Panc1 (cell line): ENCODE measurements around the gene RYR3. TPM values are rescaled to one million over a fixed set of nuclear protein-coding genes. Genes with fewer than 3 reads are reported as not detected.

ENCODE experiments used
- ATAC-seq: fragments of 200-7000 bp; cut with Tn5 transposase; 2 replicates; pipeline ENCODE4 v1.9.1; 2020; ENCODE audit warnings: mild to moderate bottlenecking, moderate library complexity
- BruUV-seq: library from RNA; stranded (reverse); fragments of 400-500 nt; replicated peaks from 2 replicates; lab custom pipeline; 2021; lab: Mats Ljungman, UMichigan
- CTCF ChIA-PET: fragments of 300-600 bp; sonication (Branson Sonifier 250); formaldehyde crosslinking; loops from one replicate; lab custom pipeline; 2022; ENCODE audit warnings: antibody characterized with exemption; lab: Charles Lee
- POLR2A ChIA-PET: fragments of 300-600 bp; sonication (Branson Sonifier 250); formaldehyde crosslinking; loops from one replicate; lab custom pipeline; 2022; ENCODE audit warnings: antibody characterized with exemption; lab: Charles Lee
- DNase-seq: peaks from one replicate; pipeline ENCODE4 v3.0.0-alpha.2; 2010; ENCODE audit warnings: low read depth, low spot score
- H3K27ac ChIP-seq: 2 replicates; pipeline ENCODE4 v1.5.1; 2011; ENCODE audit warnings: mild to moderate bottlenecking, low read length, inconsistent platforms
- H3K27me3 ChIP-seq: fragments of 200-500 bp; sonication (Bioruptor generic); 2 replicates; pipeline ENCODE4 v1.6.0; 2014; ENCODE audit warnings: low read length, inconsistent platforms; ENCODE audit not compliant: control insufficient read depth, insufficient read depth
- H3K36me3 ChIP-seq: fragments of 200-500 bp; sonication (Bioruptor generic); 2 replicates; pipeline ENCODE4 v1.5.1; 2014; ENCODE audit warnings: inconsistent platforms, mild to moderate bottlenecking, low read length, moderate library complexity; ENCODE audit not compliant: control insufficient read depth, insufficient read depth
- H3K4me1 ChIP-seq: 2 replicates; pipeline ENCODE4 v1.5.1; 2011; ENCODE audit warnings: inconsistent platforms, mild to moderate bottlenecking, low read length, moderate library complexity; ENCODE audit not compliant: control insufficient read depth, insufficient read depth
- H3K4me3 ChIP-seq, 2 experiments: 2 replicates each; pipeline ENCODE4 v1.5.1; 2011 to 2012; ENCODE audit warnings: low read depth in 2 of 2, low read length in 2 of 2, mild to moderate bottlenecking in 2 of 2, inconsistent platforms in 1 of 2, moderate library complexity in 1 of 2
- H3K9me3 ChIP-seq: fragments of 200-500 bp; sonication (Bioruptor generic); 2 replicates; pipeline ENCODE4 v1.5.1; 2014; ENCODE audit warnings: low read depth, mild to moderate bottlenecking, inconsistent platforms, low read length, moderate library complexity; ENCODE audit not compliant: control insufficient read depth, insufficient read depth
- CTCF ChIP-seq: fragments of 450-650 bp; IDR thresholded peaks from 2 replicates; pipeline ENCODE4 v1.5.1; 2017; ENCODE audit warnings: mild to moderate bottlenecking
- POLR2AphosphoS5 ChIP-seq: IDR thresholded peaks from 2 replicates; pipeline ENCODE4 v1.6.1; 2012; ENCODE audit warnings: mild to moderate bottlenecking, low read depth, low read length, moderate library complexity
- REST ChIP-seq, 2 experiments: IDR thresholded peaks; 2 replicates each; pipeline ENCODE4 v1.6.1; 2011 to 2012; ENCODE audit warnings: low read depth in 2 of 2, control low read depth in 1 of 2, low read length in 1 of 2, mild to moderate bottlenecking in 1 of 2, moderate library complexity in 1 of 2; ENCODE audit not compliant: insufficient read depth in 1 of 2
- SIN3A ChIP-seq: IDR thresholded peaks from 2 replicates; pipeline ENCODE4 v1.6.1; 2012; ENCODE audit warnings: low read depth, mild to moderate bottlenecking, low read length, moderate library complexity, borderline replicate concordance; ENCODE audit not compliant: insufficient read depth
- TCF7L2 ChIP-seq: IDR thresholded peaks from 2 replicates; pipeline ENCODE4 v1.6.1; 2011; ENCODE audit warnings: mild to moderate bottlenecking, low read depth, low read length, inconsistent platforms
- in situ Hi-C: cut with HindIII; loops from 2 replicates; pipeline ENCODE4 v1.10.0; 2016; ENCODE audit warnings: low sequenced_read_pairs, low pct_unique_long_range_greater_than_20kb
- intact Hi-C: fragments of 100-400 bp; cut with micrococcal nuclease; formaldehyde crosslinking; loops from one replicate; pipeline ENCODE4 v1.10.0; 2022; ENCODE audit not compliant: unreplicated experiment
- total RNA-seq: library from RNA; stranded (reverse); gene quantifications from one replicate; pipeline ENCODE4 v1.2.1, GENCODE V29; 2021; ENCODE audit not compliant: unreplicated experiment

The RYR3 gene
- total RNA-seq, 1 experiment from 2014 or later: not detected

- H3K27ac ChIP-seq: no peak overlapping the region
- ChIA-PET POLR2A (no interaction called here), CTCF (no interaction called here)
- ATAC-seq: no peak
- no peaks in the 10 kb centered on the region for H3K4me1 ChIP-seq
- no peak for TF ChIP-seq SIN3A
- no peak for TF ChIP-seq REST (IDR thresholded peaks at IDR 0.05; ENCODE audit: insufficient read depth in 1 of 2, low read depth in 2 of 2, low read length in 1 of 2)
- TF ChIP-seq POLR2AphosphoS5: no peak
- TF ChIP-seq TCF7L2: no peak
- TF ChIP-seq CTCF: no peak
- no TSS peak for BruUV-seq
- in situ Hi-C loops: no loop called here
- H3K27me3 ChIP-seq: peaks cover 7% of the 10 kb centered on the region; the same call in 1 of the 2 replicates
- intact Hi-C loops: no loop called here
- no peaks in the 10 kb centered on the region for H3K36me3 ChIP-seq
- no peak for DNase-seq
- no peaks in the 10 kb centered on the region for H3K9me3 ChIP-seq
- H3K4me3 ChIP-seq: no peak overlapping the region
These were observed 458.0 kb downstream of the RYR3 start for GRCh38 chr15:33768670-33769190.

- Histone ChIP-seq H3K27me3 (peaks cover 11% of the 10 kb centered on the region; the same call in 1 of the 2 replicates), H3K9me3 (no peaks in the 10 kb centered on the region), H3K36me3 (no peaks in the 10 kb centered on the region), H3K4me1 (no peaks in the 10 kb centered on the region), H3K4me3 (no peak overlapping the region), H3K27ac (no peak overlapping the region)
- POLR2A ChIA-PET: no interaction called here
- BruUV-seq: no TSS peak
- ATAC-seq (no peak), DNase-seq (no peak)
- CTCF ChIA-PET: no interaction called here
- TF ChIP-seq SIN3A (no peak), TCF7L2 (no peak), POLR2AphosphoS5 (no peak), CTCF (no peak), REST (IDR thresholded peaks at IDR 0.05; ENCODE audit: insufficient read depth in 1 of 2, low read depth in 2 of 2, low read length in 1 of 2) (no peak)
- intact Hi-C loops (no loop called here), in situ Hi-C loops (no loop called here)
These were observed 463.2 kb downstream of the RYR3 start for GRCh38 chr15:33773969-33774368.
